Measurements from ENCODE around the gene RNF167. TPM values are rescaled to one million over a fixed set of nuclear protein-coding genes. Genes with fewer than 3 reads are reported as not detected.

RNF167 gene
- total and polyA plus RNA-seq, 2 donors, result 73.0 to 189 TPM

DNA sequence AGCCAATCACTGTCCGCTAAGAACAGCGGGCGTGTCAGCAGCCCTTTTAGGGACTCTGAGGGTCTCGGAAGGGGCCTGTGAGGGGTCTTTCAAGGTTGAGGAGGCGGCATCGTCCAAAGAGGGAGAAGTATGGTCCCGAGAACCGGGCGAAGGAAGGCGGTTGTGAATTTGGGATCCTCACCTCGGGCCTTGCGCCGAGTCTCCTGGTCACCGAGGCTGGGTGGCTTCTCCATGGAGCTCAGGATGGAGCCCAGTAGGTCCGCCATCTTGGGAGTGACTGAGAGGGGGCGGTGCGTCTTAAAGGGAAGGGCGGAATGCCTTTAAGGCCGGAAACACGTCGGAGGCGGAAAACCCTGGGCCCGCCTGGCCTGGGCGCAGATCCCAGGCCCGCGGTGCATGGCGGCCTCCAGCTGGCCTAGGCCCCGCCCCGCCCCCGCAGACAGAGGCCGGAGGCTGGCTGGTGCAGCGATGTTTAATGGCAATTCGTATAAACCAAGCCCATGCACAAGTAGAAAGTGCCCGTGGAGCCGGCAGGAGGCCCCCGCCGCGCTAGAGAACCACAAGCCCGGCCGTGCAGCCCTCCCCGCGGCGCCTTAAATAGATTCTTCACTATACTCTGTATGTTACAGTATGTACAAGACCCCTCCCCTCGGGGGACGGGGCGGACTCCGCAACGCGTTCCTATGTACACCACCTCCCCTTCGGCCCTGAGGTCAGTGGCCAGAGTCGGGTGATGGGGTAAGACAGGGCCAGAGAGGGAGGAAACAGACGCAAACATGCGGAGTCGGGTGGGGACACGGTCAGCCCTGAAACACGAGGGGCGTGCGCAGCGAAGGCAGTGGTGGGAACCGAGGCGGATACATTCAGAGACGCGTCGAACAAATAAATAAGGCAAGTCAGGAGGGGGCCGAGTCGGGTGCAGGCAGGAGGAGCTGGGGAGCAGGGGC is 27.7 kb downstream of the RNF167 start, which contains the start of gene SPAG7:
SPAG7 (minus strand) TSS at position 279 of the 947 bp plus-strand sequence; CDS start at position 266, 13 bp downstream.
- WGBS, result 1% methylated on average over 66 of the region's 66 CpGs
- H3K36me3 ChIP-seq (ENCODE audit: control insufficient read depth in 2 of 2, insufficient read depth in 2 of 2, low read length in 1 of 2), result peaks cover 18 to 39% of the 10 kb centered on the region in 2 donors
- H3K27me3 ChIP-seq (ENCODE audit: control insufficient read depth in 2 of 2, insufficient read depth in 1 of 2, low read length in 1 of 2), result no peaks in the 10 kb centered on the region
- peak within 1 kb of the TSS; percentile 87 to 97 for H3K27ac ChIP-seq (ENCODE audit: low read depth in 1 of 2, low read length in 1 of 2)
- peaks cover 0 to 5% of the 10 kb centered on the region in 2 donors for H3K9me3 ChIP-seq (ENCODE audit: control insufficient read depth in 2 of 2, insufficient read depth in 1 of 2, low read length in 1 of 2)
- H3K4me3 ChIP-seq (ENCODE audit: low read length in 2 of 2), result peak within 1 kb of the TSS; percentile 66 to 92
- DNase-seq (ENCODE audit: low read depth in 6 of 9, low spot score in 9 of 9), result peak; percentile 92 to 98 (median 96)
- peaks cover 11 to 33% of the 10 kb centered on the region in 2 donors for H3K4me1 ChIP-seq (ENCODE audit: control insufficient read depth in 2 of 2, insufficient read depth in 2 of 2, low read length in 2 of 2)

DNA sequence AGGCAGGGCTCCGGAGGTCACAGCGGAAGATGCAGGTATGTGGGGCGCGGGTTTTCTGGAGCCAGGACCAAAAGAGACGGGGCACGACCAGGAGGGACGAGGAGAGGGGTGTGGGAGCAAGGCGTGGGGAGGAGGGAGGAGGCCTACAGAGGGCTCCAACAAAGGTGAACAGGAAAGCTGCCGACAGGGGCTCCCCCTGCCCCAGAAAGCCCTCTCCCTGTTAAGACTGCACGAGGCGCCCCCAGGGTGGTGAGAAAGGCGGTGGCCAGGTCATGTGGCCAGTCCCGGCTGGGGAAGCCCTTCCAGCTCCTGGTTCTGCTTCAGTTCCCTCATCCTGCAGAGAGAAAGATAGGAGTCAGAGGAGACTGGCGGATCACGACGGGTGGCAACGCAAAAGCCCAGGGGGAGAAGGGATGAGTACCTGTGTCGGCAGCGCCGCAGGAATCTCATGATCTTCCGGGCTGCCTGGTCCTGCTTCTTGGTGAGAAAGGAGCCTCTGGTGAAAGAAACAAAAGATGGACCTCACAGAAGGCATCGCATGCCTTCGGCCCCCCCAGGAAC is 28.5 kb downstream of the RNF167 start:
- Histone ChIP-seq H3K27me3 (ENCODE audit: control insufficient read depth in 2 of 2, insufficient read depth in 1 of 2, low read length in 1 of 2) (no peaks in the 10 kb centered on the region), H3K9me3 (ENCODE audit: control insufficient read depth in 2 of 2, insufficient read depth in 1 of 2, low read length in 1 of 2) (peaks cover 0 to 5% of the 10 kb centered on the region in 2 donors), H3K27ac (ENCODE audit: low read depth in 1 of 2, low read length in 1 of 2) (peak overlapping the region; percentile 87 to 97), H3K36me3 (ENCODE audit: control insufficient read depth in 2 of 2, insufficient read depth in 2 of 2, low read length in 1 of 2) (peaks cover 22 to 43% of the 10 kb centered on the region in 2 donors), H3K4me1 (ENCODE audit: control insufficient read depth in 2 of 2, insufficient read depth in 2 of 2, low read length in 2 of 2) (peaks cover 11 to 33% of the 10 kb centered on the region in 2 donors), H3K4me3 (ENCODE audit: low read length in 2 of 2) (peak overlapping the region; percentile 66 to 92)
- DNase-seq (ENCODE audit: low read depth in 6 of 9, low spot score in 9 of 9), result no peak
- 63% methylated on average over 23 of the region's 23 CpGs for WGBS

GRCh38 chr17:4969047-4969550 is 29.0 kb downstream of the RNF167 start:
- no peak for DNase-seq (ENCODE audit: low read depth in 6 of 9, low spot score in 9 of 9)
- 98% methylated on average over 15 of the region's 15 CpGs for WGBS
- Histone ChIP-seq H3K27ac (ENCODE audit: low read depth in 1 of 2, low read length in 1 of 2) (peak overlapping the region; percentile 47 to 97), H3K4me1 (ENCODE audit: control insufficient read depth in 2 of 2, insufficient read depth in 2 of 2, low read length in 2 of 2) (peaks cover 11 to 33% of the 10 kb centered on the region in 2 donors), H3K27me3 (ENCODE audit: control insufficient read depth in 2 of 2, insufficient read depth in 1 of 2, low read length in 1 of 2) (no peaks in the 10 kb centered on the region), H3K9me3 (ENCODE audit: control insufficient read depth in 2 of 2, insufficient read depth in 1 of 2, low read length in 1 of 2) (peaks cover 0 to 5% of the 10 kb centered on the region in 2 donors), H3K4me3 (ENCODE audit: low read length in 2 of 2) (peak overlapping the region in 1 of 2 donors; percentile 92), H3K36me3 (ENCODE audit: control insufficient read depth in 2 of 2, insufficient read depth in 2 of 2, low read length in 1 of 2) (peaks cover 27 to 48% of the 10 kb centered on the region in 2 donors)

DNA sequence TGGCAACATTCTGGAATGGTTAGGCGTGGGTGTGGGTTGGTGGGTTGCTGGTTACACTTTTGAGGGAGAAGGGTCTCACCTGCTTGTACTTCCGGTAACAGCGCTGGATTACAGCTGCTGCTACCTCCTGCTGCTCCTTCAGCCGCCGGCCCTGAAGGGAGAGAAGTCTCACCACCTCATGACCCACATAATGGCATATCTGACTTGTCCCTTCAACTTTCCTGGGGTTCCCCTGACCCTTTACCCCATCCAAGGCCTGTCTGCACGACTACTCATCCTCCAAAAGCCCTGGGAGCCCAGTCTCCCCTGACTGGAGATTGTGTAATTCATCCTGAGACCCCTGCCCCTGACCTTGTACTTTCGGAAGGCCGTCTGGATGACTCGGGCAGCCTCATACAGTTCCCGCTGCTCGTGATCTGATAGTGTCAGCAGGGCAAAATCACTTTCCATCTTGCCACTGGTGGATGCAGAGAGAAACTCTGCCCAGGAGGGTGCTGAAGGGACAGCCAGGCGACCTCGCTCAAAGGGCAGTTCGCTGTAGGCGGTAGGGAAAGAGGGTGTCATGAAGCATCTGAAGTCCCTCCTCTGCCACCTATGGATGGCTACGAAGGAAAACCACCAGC is 29.6 kb downstream of the RNF167 start:
- DNase-seq (ENCODE audit: low read depth in 6 of 9, low spot score in 9 of 9), result no peak
- no peak overlapping the region for H3K4me3 ChIP-seq (ENCODE audit: low read length in 2 of 2)
- peaks cover 11 to 35% of the 10 kb centered on the region in 2 donors for H3K4me1 ChIP-seq (ENCODE audit: control insufficient read depth in 2 of 2, insufficient read depth in 2 of 2, low read length in 2 of 2)
- H3K36me3 ChIP-seq (ENCODE audit: control insufficient read depth in 2 of 2, insufficient read depth in 2 of 2, low read length in 1 of 2), result peaks cover 31 to 51% of the 10 kb centered on the region in 2 donors
- no peaks in the 10 kb centered on the region for H3K27me3 ChIP-seq (ENCODE audit: control insufficient read depth in 2 of 2, insufficient read depth in 1 of 2, low read length in 1 of 2)
- peaks cover 0 to 5% of the 10 kb centered on the region in 2 donors for H3K9me3 ChIP-seq (ENCODE audit: control insufficient read depth in 2 of 2, insufficient read depth in 1 of 2, low read length in 1 of 2)
- peak overlapping the region in 1 of 2 donors; percentile 17 for H3K27ac ChIP-seq (ENCODE audit: low read depth in 1 of 2, low read length in 1 of 2)
- 96% methylated on average over 16 of the region's 16 CpGs for WGBS

- peaks cover 31 to 55% of the 10 kb centered on the region in 2 donors for H3K36me3 ChIP-seq (ENCODE audit: control insufficient read depth in 2 of 2, insufficient read depth in 2 of 2, low read length in 1 of 2)
- H3K4me1 ChIP-seq (ENCODE audit: control insufficient read depth in 2 of 2, insufficient read depth in 2 of 2, low read length in 2 of 2), result peaks cover 11 to 41% of the 10 kb centered on the region in 2 donors
- WGBS, result 97% methylated on average over 8 of the region's 8 CpGs
- H3K27ac ChIP-seq (ENCODE audit: low read depth in 1 of 2, low read length in 1 of 2), result no peak overlapping the region
- H3K9me3 ChIP-seq (ENCODE audit: control insufficient read depth in 2 of 2, insufficient read depth in 1 of 2, low read length in 1 of 2), result peaks cover 0 to 5% of the 10 kb centered on the region in 2 donors
- DNase-seq (ENCODE audit: low read depth in 6 of 9, low spot score in 9 of 9), result no peak
- H3K4me3 ChIP-seq (ENCODE audit: low read length in 2 of 2), result no peak overlapping the region
- H3K27me3 ChIP-seq (ENCODE audit: control insufficient read depth in 2 of 2, insufficient read depth in 1 of 2, low read length in 1 of 2), result no peaks in the 10 kb centered on the region
These were observed 30.2 kb downstream of the RNF167 start for GRCh38 chr17:4970273-4970672.

- Histone ChIP-seq H3K27me3 (ENCODE audit: control insufficient read depth in 2 of 2, insufficient read depth in 1 of 2, low read length in 1 of 2) (no peaks in the 10 kb centered on the region), H3K4me3 (ENCODE audit: low read length in 2 of 2) (no peak overlapping the region), H3K36me3 (ENCODE audit: control insufficient read depth in 2 of 2, insufficient read depth in 2 of 2, low read length in 1 of 2) (peaks cover 33 to 57% of the 10 kb centered on the region in 2 donors), H3K27ac (ENCODE audit: low read depth in 1 of 2, low read length in 1 of 2) (no peak overlapping the region), H3K4me1 (ENCODE audit: control insufficient read depth in 2 of 2, insufficient read depth in 2 of 2, low read length in 2 of 2) (peaks cover 6 to 40% of the 10 kb centered on the region in 2 donors), H3K9me3 (ENCODE audit: control insufficient read depth in 2 of 2, insufficient read depth in 1 of 2, low read length in 1 of 2) (peaks cover 0 to 5% of the 10 kb centered on the region in 2 donors)
- DNase-seq (ENCODE audit: low read depth in 6 of 9, low spot score in 9 of 9), result no peak
- 97% methylated on average over 6 of the region's 6 CpGs for WGBS
These were observed 31.8 kb downstream of the RNF167 start for GRCh38 chr17:4971826-4972225.

GRCh38 chr17:4972322-4972721 is 32.3 kb downstream of the RNF167 start:
- Histone ChIP-seq H3K36me3 (ENCODE audit: control insufficient read depth in 2 of 2, insufficient read depth in 2 of 2, low read length in 1 of 2) (peaks cover 38 to 62% of the 10 kb centered on the region in 2 donors), H3K9me3 (ENCODE audit: control insufficient read depth in 2 of 2, insufficient read depth in 1 of 2, low read length in 1 of 2) (peaks cover 0 to 5% of the 10 kb centered on the region in 2 donors), H3K4me3 (ENCODE audit: low read length in 2 of 2) (no peak overlapping the region), H3K27me3 (ENCODE audit: control insufficient read depth in 2 of 2, insufficient read depth in 1 of 2, low read length in 1 of 2) (no peaks in the 10 kb centered on the region), H3K27ac (ENCODE audit: low read depth in 1 of 2, low read length in 1 of 2) (no peak overlapping the region), H3K4me1 (ENCODE audit: control insufficient read depth in 2 of 2, insufficient read depth in 2 of 2, low read length in 2 of 2) (peaks cover 6 to 40% of the 10 kb centered on the region in 2 donors)
- WGBS, result 97% methylated on average over 12 of the region's 12 CpGs
- DNase-seq (ENCODE audit: low read depth in 6 of 9, low spot score in 9 of 9), result no peak

DNA sequence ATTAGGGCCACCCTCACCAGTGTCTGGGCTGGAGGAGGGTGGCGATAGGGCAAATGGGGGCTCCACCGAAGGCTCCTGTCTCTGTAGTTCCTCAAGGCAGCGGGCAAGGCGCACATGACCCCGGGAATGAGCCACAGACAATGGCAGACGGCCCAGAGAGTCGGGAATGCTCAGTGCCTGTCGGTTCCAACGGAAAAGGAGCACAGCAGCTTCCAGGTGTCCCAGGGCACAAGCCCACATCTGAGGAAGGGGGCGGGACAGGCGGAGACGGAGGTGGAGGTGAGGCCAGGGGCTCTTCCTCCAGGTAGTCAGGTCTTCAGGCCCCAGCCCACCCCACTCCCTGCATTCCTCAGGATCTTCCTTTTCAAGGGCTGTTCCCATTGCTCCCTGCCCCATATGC is 32.7 kb downstream of the RNF167 start:
- no peak overlapping the region for H3K4me3 ChIP-seq (ENCODE audit: low read length in 2 of 2)
- 96% methylated on average over 12 of the region's 12 CpGs for WGBS
- peaks cover 6 to 40% of the 10 kb centered on the region in 2 donors for H3K4me1 ChIP-seq (ENCODE audit: control insufficient read depth in 2 of 2, insufficient read depth in 2 of 2, low read length in 2 of 2)
- H3K27ac ChIP-seq (ENCODE audit: low read depth in 1 of 2, low read length in 1 of 2), result no peak overlapping the region
- no peaks in the 10 kb centered on the region for H3K27me3 ChIP-seq (ENCODE audit: control insufficient read depth in 2 of 2, insufficient read depth in 1 of 2, low read length in 1 of 2)
- no peak for DNase-seq (ENCODE audit: low read depth in 6 of 9, low spot score in 9 of 9)
- peaks cover 42 to 67% of the 10 kb centered on the region in 2 donors for H3K36me3 ChIP-seq (ENCODE audit: control insufficient read depth in 2 of 2, insufficient read depth in 2 of 2, low read length in 1 of 2)
- H3K9me3 ChIP-seq (ENCODE audit: control insufficient read depth in 2 of 2, insufficient read depth in 1 of 2, low read length in 1 of 2), result peaks cover 0 to 5% of the 10 kb centered on the region in 2 donors
